Transverse colon (tissue), 4 donors: Measurements from ENCODE around the gene PRKCZ. TPM values are rescaled to one million over a fixed set of nuclear protein-coding genes. Genes with fewer than 3 reads are reported as not detected.

Experiments
- DNase-seq: peaks from one replicate; pipeline ENCODE4 v3.0.0-alpha.2; 2019
- H3K27ac ChIP-seq, 4 donors: fragments of 200-600 bp; sonication (generic); 2 replicates each; pipeline ENCODE4 v1.5.1; 2016 to 2018; ENCODE audit warnings: inconsistent platforms in 4 of 4
- H3K27me3 ChIP-seq: fragments of 200-600 bp; sonication (generic); 2 replicates; pipeline ENCODE4 v1.5.1; 2017; ENCODE audit warnings: inconsistent platforms
- H3K36me3 ChIP-seq, 4 donors: fragments of 200-600 bp; sonication (generic); 2 replicates each; pipeline ENCODE4 v1.5.1; 2017 to 2019; ENCODE audit warnings: inconsistent platforms in 4 of 4
- H3K4me1 ChIP-seq, 4 donors: fragments of 200-600 bp; sonication (generic); 2 replicates each; pipeline ENCODE4 v1.5.1; 2017 to 2020; ENCODE audit warnings: inconsistent platforms in 4 of 4
- H3K4me3 ChIP-seq, 4 donors: fragments of 200-600 bp; sonication (generic); 1 replicate in 1 of 4; 2 replicates in 3 of 4; pipeline versions ENCODE4 v1.5.1 to v1.6.1; 2017 to 2019; ENCODE audit warnings: inconsistent platforms in 4 of 4
- H3K9me3 ChIP-seq, 2 donors: fragments of 200-600 bp; sonication (generic); 2 replicates each; pipeline ENCODE4 v1.5.1; 2017 to 2019; ENCODE audit warnings: inconsistent platforms in 2 of 2
- EP300 ChIP-seq: sonication (generic); formaldehyde crosslinking; IDR thresholded peaks from one replicate; pipeline ENCODE4 v1.6.1; 2017; ENCODE audit warnings: antibody characterized with exemption, low read depth
- POLR2A ChIP-seq: fragments of 450-650 bp; IDR thresholded peaks from one replicate; pipeline ENCODE4 v1.6.1; 2016; ENCODE audit warnings: antibody characterized with exemption, mild to moderate bottlenecking, moderate library complexity
- POLR2AphosphoS5 ChIP-seq, 3 donors: sonication (generic); formaldehyde crosslinking; IDR thresholded peaks; one replicate each; pipeline ENCODE4 v1.6.1; 2016; ENCODE audit warnings: antibody characterized with exemption in 3 of 3
- WGBS, 2 donors: methylation state at CpG; one replicate each; pipeline ENCODE4 v1.1.5; 2018; ENCODE audit warnings: low coverage in 1 of 2; 5-methylcytosine and 5-hydroxymethylcytosine counted together
- in situ Hi-C, 4 donors: fragments of 200-750 bp; cut with MboI; loops; one replicate each; pipeline versions ENCODE4 v1.15.0 to v1.15.1; 2017; ENCODE audit warnings: low sequenced_read_pairs in 3 of 4, low pct_ligation_motif_present in 1 of 4, low pct_unique_long_range_greater_than_20kb in 1 of 4
- intact Hi-C: fragments of 100-400 bp; cut with DNase I; formaldehyde crosslinking; loops from one replicate; pipeline ENCODE4 v1.15.1; 2023; ENCODE audit warnings: low total_unique reads
- total RNA-seq, 4 donors: library from RNA; depleted of rRNA; stranded (reverse); fragments of >200 nt; gene quantifications; one replicate each; pipeline ENCODE4 v1.1.0, GENCODE V29; 2016
- TF ChIP-seq, protein P1 (sequence below), 5 experiments: fragments of 200-600 bp in 3 of 5; fragments of 450-650 bp in 2 of 5; sonication (generic) in 3 of 5; IDR thresholded peaks; 1 replicate in 2 of 5; 2 replicates in 3 of 5; pipeline ENCODE4 v1.5.1; 2016 to 2017; ENCODE audit warnings: antibody characterized with exemption in 5 of 5, inconsistent platforms in 3 of 5, mild to moderate bottlenecking in 2 of 5, moderate library complexity in 1 of 5

The PRKCZ gene
- total RNA-seq, 4 donors from 2014 or later: 48.6 to 96.7 (median 54.4) TPM

DNA sequence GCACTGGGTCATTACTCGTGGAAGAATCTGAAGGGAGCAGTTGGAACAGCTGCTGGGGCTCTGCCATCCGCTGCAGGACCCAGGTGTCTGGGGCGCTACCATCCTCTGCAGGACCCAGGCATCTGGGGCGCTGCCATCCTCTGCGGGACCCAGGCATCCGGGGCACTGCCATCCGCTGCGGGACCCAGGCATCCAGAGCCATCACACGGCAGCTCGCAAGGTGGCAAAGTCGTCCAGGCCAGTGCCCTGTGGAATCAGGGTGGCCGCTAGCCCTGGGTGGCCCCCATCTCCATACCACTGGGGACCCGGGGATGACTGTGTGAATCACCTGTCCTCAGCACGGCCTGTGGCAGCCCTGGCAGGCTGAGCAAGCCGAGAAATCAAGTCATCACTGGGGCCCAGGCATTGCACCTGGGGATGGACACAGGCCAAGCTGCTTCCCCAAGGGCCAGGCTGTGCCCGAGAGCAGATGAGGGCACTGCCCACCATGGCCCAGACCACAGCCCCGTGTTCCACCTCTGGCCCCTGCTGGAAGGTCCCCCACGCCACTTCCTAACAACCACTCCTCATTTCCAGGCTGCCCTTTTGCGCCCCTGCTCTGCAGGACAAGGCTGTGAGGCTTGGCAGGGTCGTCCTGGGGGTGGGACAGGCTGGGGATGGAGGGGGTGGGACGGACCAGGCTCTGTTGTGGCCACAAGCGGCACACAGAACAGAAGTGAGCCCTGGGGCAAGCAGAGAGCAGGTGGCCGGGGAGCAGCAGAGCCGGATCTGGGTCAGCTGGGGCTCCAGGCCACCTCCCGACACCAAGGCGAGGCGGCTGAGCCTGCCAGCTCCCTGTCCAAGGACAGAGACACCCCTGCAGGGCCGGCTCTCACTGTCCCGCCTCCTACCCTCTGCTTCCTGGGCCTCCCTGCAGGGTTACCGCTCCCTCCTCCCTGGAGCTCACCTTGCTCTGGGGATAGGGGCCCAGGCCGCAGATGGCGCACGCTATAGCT is 18.4 kb upstream of the PRKCZ start:
- Histone ChIP-seq H3K9me3 (no peaks in the 10 kb centered on the region), H3K27ac (no peak overlapping the region), H3K4me3 (no peak overlapping the region), H3K4me1 (no peaks in the 10 kb centered on the region), H3K36me3 (no peaks in the 10 kb centered on the region), H3K27me3 (no peaks in the 10 kb centered on the region)
- in situ Hi-C loops: loop anchor here in 1 of 4 donors (10.0 kb wide), 1 partner anchor 87 kb away; no protein-coding TSS in a partner anchor
- 82 to 100% methylated on average over 1 to 30 of the region's 33 CpGs for WGBS, 2 donors
- intact Hi-C loops: no loop called here
- no peak for TF ChIP-seq POLR2AphosphoS5 (IDR thresholded peaks at IDR 0.05)
- TF ChIP-seq, protein P1, sequence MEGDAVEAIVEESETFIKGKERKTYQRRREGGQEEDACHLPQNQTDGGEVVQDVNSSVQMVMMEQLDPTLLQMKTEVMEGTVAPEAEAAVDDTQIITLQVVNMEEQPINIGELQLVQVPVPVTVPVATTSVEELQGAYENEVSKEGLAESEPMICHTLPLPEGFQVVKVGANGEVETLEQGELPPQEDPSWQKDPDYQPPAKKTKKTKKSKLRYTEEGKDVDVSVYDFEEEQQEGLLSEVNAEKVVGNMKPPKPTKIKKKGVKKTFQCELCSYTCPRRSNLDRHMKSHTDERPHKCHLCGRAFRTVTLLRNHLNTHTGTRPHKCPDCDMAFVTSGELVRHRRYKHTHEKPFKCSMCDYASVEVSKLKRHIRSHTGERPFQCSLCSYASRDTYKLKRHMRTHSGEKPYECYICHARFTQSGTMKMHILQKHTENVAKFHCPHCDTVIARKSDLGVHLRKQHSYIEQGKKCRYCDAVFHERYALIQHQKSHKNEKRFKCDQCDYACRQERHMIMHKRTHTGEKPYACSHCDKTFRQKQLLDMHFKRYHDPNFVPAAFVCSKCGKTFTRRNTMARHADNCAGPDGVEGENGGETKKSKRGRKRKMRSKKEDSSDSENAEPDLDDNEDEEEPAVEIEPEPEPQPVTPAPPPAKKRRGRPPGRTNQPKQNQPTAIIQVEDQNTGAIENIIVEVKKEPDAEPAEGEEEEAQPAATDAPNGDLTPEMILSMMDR (IDR thresholded peaks at IDR 0.05): no peak
- no peak for TF ChIP-seq POLR2A
- no peak for TF ChIP-seq EP300
- DNase-seq: no peak

- in situ Hi-C loops: loop anchor here in 1 of 4 donors (10.0 kb wide), 1 partner anchor 88 kb away; no protein-coding TSS in a partner anchor
- WGBS, 2 donors: 79% methylated on average over 14 of the region's 14 CpGs; no CpG with 5 or more reads in 1 of the 2 donors
- intact Hi-C loops: no loop called here
Observed at GRCh38 chr1:2032737-2033136, 17.5 kb upstream of the PRKCZ start.

DNA sequence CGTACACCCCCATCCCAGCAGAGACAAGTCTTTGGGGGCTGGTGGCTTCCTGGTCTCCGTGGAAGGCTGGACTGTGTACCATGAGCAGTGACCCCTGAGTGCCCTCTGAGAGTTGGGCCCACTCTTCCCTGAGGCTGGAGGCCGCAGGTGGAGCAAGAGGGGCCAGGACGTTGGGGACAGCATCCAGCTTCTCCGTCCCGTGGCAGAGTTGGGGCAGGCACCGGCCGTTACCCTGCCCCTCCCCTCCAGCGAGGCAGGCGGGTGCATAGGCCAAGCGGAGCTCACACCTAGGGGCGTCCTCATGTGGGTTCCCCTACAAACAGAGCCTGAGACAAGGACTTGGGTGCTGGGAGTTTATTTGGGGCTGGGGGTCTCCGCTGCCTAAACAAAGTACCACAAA is 17.0 kb upstream of the PRKCZ start:
- in situ Hi-C loops (loop anchor here in 1 of 4 donors (10.0 kb wide), 1 partner anchor 88 kb away; no protein-coding TSS in a partner anchor), intact Hi-C loops (no loop called here)
- WGBS, 2 donors: 69% methylated on average over 12 of the region's 13 CpGs; no CpG with 5 or more reads in 1 of the 2 donors
- TF ChIP-seq EP300 (no peak), POLR2A (no peak), POLR2AphosphoS5 (IDR thresholded peaks at IDR 0.05) (no peak)
- TF ChIP-seq, protein P1 (IDR thresholded peaks at IDR 0.05): no peak
- DNase-seq: no peak
- H3K27me3 ChIP-seq: no peaks in the 10 kb centered on the region
- no peaks in the 10 kb centered on the region for H3K36me3 ChIP-seq
- H3K9me3 ChIP-seq: no peaks in the 10 kb centered on the region
- H3K4me1 ChIP-seq: no peaks in the 10 kb centered on the region
- no peak overlapping the region for H3K4me3 ChIP-seq
- H3K27ac ChIP-seq: no peak overlapping the region

More at GRCh38 chr1:2032737-2033136, 17.5 kb upstream of the PRKCZ start:
- H3K27me3 ChIP-seq: no peaks in the 10 kb centered on the region
- no peaks in the 10 kb centered on the region for H3K36me3 ChIP-seq
- TF ChIP-seq POLR2A (no peak), EP300 (no peak), POLR2AphosphoS5 (IDR thresholded peaks at IDR 0.05) (no peak)
- TF ChIP-seq, protein P1 (IDR thresholded peaks at IDR 0.05): no peak
- no peak overlapping the region for H3K4me3 ChIP-seq
- H3K27ac ChIP-seq: no peak overlapping the region
- DNase-seq: no peak
- no peaks in the 10 kb centered on the region for H3K4me1 ChIP-seq
- H3K9me3 ChIP-seq: no peaks in the 10 kb centered on the region

DNA sequence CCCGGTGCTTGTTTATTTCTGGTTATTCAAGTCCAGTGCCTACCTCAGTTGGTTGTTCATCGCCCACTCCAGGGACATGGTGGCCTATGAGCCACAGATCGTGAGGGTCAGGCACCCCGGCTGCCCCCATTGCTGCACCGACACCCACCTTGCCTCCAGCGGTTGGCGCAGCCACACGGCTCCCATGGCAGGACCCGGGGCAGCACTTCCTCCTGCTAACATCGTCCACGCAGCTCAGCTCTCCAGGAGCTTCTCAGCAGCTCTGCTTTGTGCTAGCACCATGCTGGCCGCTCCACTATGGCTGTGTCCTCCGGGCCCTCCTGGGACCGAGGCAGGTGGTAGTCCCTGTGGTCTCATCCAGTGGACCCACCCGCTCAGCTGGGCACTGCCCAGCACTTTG is 13.9 kb upstream of the PRKCZ start:
- no peak for DNase-seq
- in situ Hi-C loops (loop anchor here in 1 of 4 donors (10.0 kb wide), 1 partner anchor 91 kb away; no protein-coding TSS in a partner anchor), intact Hi-C loops (no loop called here)
- Histone ChIP-seq H3K9me3 (no peaks in the 10 kb centered on the region), H3K27me3 (no peaks in the 10 kb centered on the region), H3K27ac (no peak overlapping the region), H3K36me3 (no peaks in the 10 kb centered on the region), H3K4me1 (no peaks in the 10 kb centered on the region), H3K4me3 (no peak overlapping the region)
- TF ChIP-seq EP300: no peak
- TF ChIP-seq, protein P1 (IDR thresholded peaks at IDR 0.05): no peak
- TF ChIP-seq POLR2AphosphoS5 (IDR thresholded peaks at IDR 0.05): no peak
- no peak for TF ChIP-seq POLR2A
- WGBS, 2 donors: 82% methylated on average over 15 of the region's 15 CpGs; no CpG with 5 or more reads in 1 of the 2 donors
